ENCODE data around the gene NSUN3.

The NSUN3 gene

DNA sequence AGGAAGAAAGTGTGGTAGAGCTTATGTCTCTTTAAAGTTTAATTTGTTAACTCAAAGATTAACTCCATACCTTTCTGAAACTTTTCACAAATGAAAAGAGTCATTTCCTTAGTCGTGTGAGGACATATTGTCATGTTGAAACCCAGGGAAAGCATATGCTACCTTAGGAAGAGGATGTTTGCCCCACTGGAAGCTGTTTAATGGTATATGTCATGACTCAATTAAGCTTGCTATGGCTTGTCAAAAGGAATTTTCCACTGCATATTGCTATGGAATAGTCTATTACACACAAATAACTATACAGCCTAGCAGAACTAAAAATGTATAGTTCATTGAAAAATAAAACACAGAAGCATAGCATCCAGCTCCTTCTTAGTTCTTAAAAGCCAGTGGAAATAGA is 69.9 kb downstream of the NSUN3 start:
- no peak for DNase-seq

GRCh38 chr3:94136133-94136532 is 73.3 kb downstream of the NSUN3 start:
- no peak for DNase-seq

DNA sequence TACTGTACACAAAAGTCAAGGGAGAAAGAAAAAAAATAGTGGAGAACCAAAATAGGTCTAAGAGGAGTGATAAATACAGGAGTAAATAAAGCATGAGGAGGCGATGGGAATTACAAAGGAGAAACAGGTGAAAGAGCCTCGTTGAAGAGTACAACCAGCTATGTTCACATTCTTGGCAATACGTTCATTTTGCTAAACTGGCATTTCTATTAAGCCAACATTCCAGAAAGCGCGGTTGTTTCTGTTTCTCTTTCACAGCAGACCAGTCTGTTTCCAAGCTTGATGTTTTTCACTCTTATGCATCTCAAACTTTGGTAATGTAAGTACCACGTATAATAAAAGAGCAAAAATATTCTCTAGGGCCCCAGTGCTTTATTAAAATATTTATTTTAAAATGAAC is 74.5 kb downstream of the NSUN3 start:
- DNase-seq: no peak

DNA sequence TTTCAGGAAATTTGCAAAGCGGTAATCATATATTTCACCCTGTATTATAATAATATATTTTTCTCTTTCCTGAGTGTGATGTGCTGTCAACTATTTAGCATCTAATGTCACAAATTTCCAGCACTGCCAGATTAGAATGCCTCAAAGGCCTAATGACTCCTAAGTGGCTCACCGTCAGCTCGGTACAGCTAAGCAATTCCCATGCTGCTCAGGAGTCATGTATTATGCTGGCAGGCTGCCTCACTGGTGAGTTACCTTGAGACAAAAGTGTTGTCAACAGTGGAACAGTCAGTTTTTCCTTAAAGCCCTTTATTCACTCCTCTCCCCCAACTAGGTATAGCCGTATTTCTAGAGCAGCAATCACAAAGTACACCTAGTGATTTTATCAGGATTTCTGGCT is 83.6 kb downstream of the NSUN3 start:
- DNase-seq: no peak

DNA sequence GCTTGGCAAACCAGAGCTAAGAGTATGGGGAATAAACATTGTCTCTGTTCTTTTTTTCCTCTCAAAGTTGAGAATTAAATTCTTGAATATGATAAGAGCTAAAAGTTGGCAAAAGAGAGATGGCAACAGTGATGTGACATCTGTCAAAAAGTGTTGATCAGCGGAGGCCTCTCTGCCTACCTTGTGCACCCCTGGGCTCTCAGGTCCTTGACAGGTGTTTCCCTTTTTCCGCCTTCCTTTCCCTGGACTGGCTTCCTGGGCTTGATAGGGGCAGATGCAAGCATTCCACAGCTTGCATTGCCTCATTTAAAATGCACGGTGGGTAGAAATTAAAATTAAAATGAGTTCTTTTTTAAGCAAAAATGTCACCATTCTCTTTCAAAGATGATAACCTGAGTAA is 84.2 kb downstream of the NSUN3 start:
- no peak for DNase-seq

GRCh38 chr3:94150113-94150512 is 87.3 kb downstream of the NSUN3 start:
- DNase-seq: no peak

- DNase-seq: no peak
These were observed 93.8 kb downstream of the NSUN3 start for GRCh38 chr3:94156626-94157025.

GRCh38 chr3:94158512-94158911 is 95.7 kb downstream of the NSUN3 start:
- DNase-seq: no peak

DNA sequence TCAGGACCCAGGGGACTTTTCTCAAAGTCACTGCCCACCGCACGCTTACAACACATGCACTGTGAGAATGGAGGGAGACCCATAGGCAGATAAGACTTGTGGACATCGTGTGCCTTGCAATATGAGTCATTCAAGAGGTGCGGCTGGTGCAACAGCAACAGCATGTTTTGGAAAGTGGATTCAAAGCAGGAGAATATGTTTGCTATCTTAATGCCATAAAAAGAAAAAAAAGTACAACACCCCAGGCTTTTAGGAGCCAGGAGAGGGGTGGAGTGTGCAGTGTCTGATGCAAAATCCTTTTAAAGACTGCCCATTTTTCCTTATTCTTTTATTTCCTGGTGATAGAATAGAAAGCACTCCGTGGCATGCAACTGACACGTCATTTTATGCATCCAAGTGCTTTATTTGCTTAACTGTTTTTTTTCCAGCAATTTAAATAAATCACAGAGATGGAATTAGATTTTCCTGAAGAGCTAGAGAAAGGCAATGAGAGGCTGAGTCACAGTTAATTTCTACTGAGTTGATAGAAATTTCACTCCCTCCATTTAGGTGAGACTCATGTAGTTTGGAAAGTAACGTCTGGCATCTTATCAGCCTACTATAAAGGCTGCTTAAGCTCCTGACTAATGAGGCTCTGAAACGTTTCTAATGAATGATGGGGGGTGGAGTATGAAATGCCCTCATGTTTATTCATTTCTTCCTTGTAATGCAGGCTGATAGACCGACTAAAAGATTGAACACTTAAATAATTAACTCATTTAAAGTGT is 96.4 kb downstream of the NSUN3 start:
- no peak for DNase-seq

- no peak for DNase-seq
These were observed 99.8 kb downstream of the NSUN3 start for GRCh38 chr3:94162700-94163099.

DNA sequence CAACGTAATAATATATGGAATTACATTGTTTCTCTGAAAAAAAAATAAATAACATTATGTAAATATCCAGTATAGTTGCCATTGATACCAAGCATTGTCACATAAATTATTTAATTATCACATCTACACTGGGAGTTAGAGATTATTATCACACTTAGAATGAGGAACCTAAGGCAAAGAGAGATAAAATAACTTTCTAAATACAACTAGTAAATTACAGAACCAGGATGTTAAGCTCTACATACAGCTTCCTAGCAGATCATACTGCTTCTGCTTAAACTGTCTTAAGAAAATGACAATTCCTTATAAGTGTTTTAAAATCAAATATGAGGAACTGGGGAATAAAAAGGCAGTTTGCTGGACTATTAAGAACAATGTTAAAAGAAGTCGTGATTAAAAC is 104.5 kb downstream of the NSUN3 start:
- no peak for DNase-seq

- DNase-seq: no peak
These were observed 104.9 kb downstream of the NSUN3 start for GRCh38 chr3:94167796-94168195.

- no peak for DNase-seq
These were observed 109.1 kb downstream of the NSUN3 start for GRCh38 chr3:94171954-94172353.

GRCh38 chr3:94172695-94173310 is 109.9 kb downstream of the NSUN3 start:
- DNase-seq: no peak

- DNase-seq: no peak
These were observed 111.0 kb downstream of the NSUN3 start for GRCh38 chr3:94173673-94174434.

DNA sequence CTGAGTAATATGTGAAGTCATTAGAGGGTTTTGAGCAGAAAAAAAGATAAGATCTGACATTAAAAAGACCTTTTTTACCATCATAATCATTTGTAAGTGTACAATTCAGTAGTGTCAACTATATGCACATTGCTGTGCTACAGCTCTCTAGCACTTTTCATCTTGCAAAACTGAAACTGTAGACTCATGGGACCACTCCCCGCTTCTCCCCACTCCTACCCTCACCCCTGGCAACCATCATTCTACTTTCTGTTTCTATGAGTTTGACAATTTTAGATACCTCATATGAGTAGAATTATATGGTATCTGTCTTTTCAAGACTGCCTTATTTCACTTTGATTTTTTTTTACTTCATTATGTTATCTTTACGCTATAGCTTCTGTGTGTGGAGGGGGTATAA is 112.8 kb downstream of the NSUN3 start:
- no peak for DNase-seq

- no peak for DNase-seq
These were observed 114.3 kb downstream of the NSUN3 start for GRCh38 chr3:94176988-94177745.

Data from activated naive CD4-positive, alpha-beta T cell treated with anti-CD3 and anti-CD28 coated beads, Interleukin-2, amount 50 U/mL, for 16 hours (primary cell).